Right atrium auricular region (tissue), 2 donors: ENCODE data around the gene EPOP. TPM values are rescaled to one million over a fixed set of nuclear protein-coding genes. Genes with fewer than 3 reads are reported as not detected.

Experiments used
- DNase-seq: peaks from one replicate; pipeline ENCODE4 v3.0.0-alpha.2; 2019; ENCODE audit warnings: low spot score
- H3K27ac ChIP-seq, 2 donors: fragments of 200-600 bp; sonication (generic); 1 replicate in 1 of 2; 2 replicates in 1 of 2; pipeline ENCODE4 v1.5.1; 2016 to 2019
- H3K27me3 ChIP-seq, 2 donors: fragments of 200-600 bp; sonication (generic); one replicate each; pipeline versions ENCODE4 v1.5.1 to v1.6.0; 2017 to 2019
- H3K36me3 ChIP-seq: fragments of 200-600 bp; sonication (generic); one replicate; pipeline ENCODE4 v1.5.1; 2016
- H3K4me1 ChIP-seq, 2 donors: fragments of 200-600 bp; sonication (generic); one replicate each; pipeline versions ENCODE4 v1.5.1 to v1.6.0; 2017 to 2019
- H3K4me3 ChIP-seq, 2 donors: fragments of 200-600 bp; sonication (generic); 1 replicate in 1 of 2; 2 replicates in 1 of 2; pipeline ENCODE4 v1.5.1; 2017 to 2019; ENCODE audit warnings: mild to moderate bottlenecking in 1 of 2, moderate library complexity in 1 of 2
- H3K9me3 ChIP-seq, 2 donors: fragments of 200-600 bp; sonication (generic); one replicate each; pipeline ENCODE4 v1.5.1; 2019
- total RNA-seq, 2 donors: library from RNA; depleted of rRNA; stranded (reverse); fragments of >200 nt; gene quantifications; one replicate each; pipeline ENCODE4 v1.1.0, GENCODE V29; 2016
- TF ChIP-seq, protein P1 (sequence below), 2 donors: fragments of 200-600 bp; sonication (generic); IDR thresholded peaks; one replicate each; pipeline ENCODE4 v1.5.1; 2019; ENCODE audit warnings: antibody characterized with exemption in 2 of 2

Gene EPOP
- total RNA-seq, 2 donors from 2014 or later = 0.70 to 3.1 TPM

GRCh38 chr17:38697061-38697820 lies 22.5 kb upstream of the EPOP start:
- H3K4me3 ChIP-seq = no peak overlapping the region
- H3K4me1 ChIP-seq = peaks cover 0 to 26% of the 10 kb centered on the region in 2 donors
- no peaks in the 10 kb centered on the region for H3K9me3 ChIP-seq
- DNase-seq = no peak
- H3K36me3 ChIP-seq = no peaks in the 10 kb centered on the region
- H3K27ac ChIP-seq = no peak overlapping the region
- TF ChIP-seq, protein P1, sequence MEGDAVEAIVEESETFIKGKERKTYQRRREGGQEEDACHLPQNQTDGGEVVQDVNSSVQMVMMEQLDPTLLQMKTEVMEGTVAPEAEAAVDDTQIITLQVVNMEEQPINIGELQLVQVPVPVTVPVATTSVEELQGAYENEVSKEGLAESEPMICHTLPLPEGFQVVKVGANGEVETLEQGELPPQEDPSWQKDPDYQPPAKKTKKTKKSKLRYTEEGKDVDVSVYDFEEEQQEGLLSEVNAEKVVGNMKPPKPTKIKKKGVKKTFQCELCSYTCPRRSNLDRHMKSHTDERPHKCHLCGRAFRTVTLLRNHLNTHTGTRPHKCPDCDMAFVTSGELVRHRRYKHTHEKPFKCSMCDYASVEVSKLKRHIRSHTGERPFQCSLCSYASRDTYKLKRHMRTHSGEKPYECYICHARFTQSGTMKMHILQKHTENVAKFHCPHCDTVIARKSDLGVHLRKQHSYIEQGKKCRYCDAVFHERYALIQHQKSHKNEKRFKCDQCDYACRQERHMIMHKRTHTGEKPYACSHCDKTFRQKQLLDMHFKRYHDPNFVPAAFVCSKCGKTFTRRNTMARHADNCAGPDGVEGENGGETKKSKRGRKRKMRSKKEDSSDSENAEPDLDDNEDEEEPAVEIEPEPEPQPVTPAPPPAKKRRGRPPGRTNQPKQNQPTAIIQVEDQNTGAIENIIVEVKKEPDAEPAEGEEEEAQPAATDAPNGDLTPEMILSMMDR (IDR thresholded peaks at IDR 0.05) = no peak
- no peaks in the 10 kb centered on the region for H3K27me3 ChIP-seq

DNA sequence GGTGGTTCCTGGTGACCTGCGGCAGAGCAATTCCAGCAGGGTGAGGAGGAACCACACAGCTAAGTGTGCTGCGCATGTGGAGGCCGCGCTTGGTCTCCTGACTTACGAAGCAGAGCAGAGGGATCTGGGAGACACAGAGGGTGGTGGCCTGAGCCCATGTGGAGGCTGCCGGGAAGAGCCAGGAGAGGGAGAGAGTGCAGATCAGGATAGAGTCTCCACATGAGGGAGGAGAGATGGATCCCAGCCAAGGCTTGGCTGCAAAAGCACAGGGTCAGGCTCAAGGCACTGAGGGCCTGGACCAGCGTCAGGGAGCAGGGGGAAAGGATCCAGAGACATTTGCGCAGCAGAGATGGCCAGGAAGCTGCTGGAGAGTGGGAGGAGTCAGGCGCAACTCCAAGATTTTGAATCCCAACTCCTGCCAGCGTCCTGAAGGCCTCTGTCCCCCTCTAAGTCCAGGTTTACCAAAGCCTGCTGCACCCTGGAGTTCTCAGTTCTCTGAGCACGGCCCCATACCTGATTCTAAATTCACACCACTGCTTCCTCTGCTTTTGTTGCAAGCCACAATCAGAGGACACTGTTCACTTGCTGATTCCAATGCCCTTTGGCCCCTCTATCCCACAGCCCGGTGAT lies 19.1 kb upstream of the EPOP start:
- no peaks in the 10 kb centered on the region for H3K27me3 ChIP-seq
- no peaks in the 10 kb centered on the region for H3K9me3 ChIP-seq
- H3K4me3 ChIP-seq = no peak overlapping the region
- H3K36me3 ChIP-seq = no peaks in the 10 kb centered on the region
- peak overlapping the region; percentile 76 to 78 for H3K27ac ChIP-seq
- TF ChIP-seq, protein P1 (IDR thresholded peaks at IDR 0.05) = no peak
- peaks cover 0 to 15% of the 10 kb centered on the region in 2 donors for H3K4me1 ChIP-seq
- peak; percentile 90 for DNase-seq

DNA sequence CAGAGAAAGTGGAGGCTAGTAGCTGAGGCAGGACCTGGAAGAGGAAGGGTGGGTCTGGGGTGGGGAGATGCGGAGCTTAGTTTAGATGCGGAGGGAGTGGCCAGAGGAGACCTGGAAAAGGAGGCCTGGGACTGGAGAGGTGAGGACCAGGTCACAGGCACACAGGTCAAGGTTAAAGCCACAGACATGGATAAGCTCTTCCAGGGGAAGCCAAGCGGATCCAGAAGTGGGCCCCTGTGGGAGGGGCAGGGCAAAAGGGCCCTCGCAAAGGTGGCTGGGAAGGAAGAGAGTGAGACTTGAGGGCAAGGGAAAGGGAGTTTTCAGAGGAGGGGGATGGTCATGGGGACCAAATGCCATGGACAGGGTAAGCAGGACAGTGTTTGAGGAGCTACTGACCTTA lies 16.4 kb upstream of the EPOP start:
- H3K9me3 ChIP-seq = no peaks in the 10 kb centered on the region
- H3K27ac ChIP-seq = no peak overlapping the region
- no peaks in the 10 kb centered on the region for H3K36me3 ChIP-seq
- TF ChIP-seq, protein P1 (IDR thresholded peaks at IDR 0.05) = no peak
- H3K27me3 ChIP-seq = no peaks in the 10 kb centered on the region
- peaks cover 0 to 15% of the 10 kb centered on the region in 2 donors for H3K4me1 ChIP-seq
- no peak for DNase-seq
- no peak overlapping the region for H3K4me3 ChIP-seq

DNA sequence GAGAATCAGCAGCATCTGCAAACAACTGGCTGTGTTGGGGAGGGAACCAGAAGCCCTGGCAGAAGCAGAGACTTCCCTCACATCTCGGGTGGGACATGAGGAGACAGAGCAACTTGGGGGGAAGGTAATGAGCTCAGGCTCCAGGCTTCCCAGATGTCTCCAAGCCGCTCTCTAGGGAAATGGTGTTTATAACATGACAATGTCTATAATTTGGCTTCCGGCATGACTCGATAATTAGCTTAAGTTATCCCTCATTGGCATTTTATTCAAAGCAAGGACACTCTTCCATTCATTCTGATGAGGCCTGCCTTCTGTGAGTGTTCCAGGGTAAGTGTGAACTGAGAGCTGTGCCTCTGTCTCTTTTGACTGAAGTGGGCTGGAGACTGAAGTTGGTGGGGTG lies 15.6 kb upstream of the EPOP start:
- Histone ChIP-seq H3K4me1 (peaks cover 0 to 15% of the 10 kb centered on the region in 2 donors), H3K27me3 (no peaks in the 10 kb centered on the region), H3K36me3 (no peaks in the 10 kb centered on the region), H3K4me3 (no peak overlapping the region), H3K9me3 (no peaks in the 10 kb centered on the region), H3K27ac (no peak overlapping the region)
- no peak for DNase-seq
- TF ChIP-seq, protein P1 (IDR thresholded peaks at IDR 0.05) = no peak

DNA sequence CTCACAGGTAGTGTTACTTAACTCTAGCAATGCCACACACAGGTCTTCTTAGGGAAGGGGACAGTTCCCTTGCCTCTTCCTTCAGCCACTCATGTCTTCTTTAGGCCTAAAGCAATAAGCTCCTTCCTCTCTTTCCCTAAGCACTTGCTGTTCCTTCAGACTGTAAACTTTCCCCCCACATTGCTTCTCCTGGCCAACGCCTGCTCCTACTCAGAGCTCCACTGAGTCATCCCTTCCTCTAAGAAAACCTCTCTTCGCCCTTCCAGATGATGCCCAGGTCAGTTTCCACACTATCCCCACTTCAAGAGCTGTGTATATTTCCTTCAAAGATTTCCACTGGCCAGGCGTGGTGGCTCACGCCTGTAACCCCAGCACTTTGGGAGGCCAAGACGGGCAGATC lies 12.5 kb upstream of the EPOP start:
- Histone ChIP-seq H3K36me3 (no peaks in the 10 kb centered on the region), H3K4me3 (no peak overlapping the region), H3K4me1 (no peaks in the 10 kb centered on the region), H3K27ac (no peak overlapping the region), H3K27me3 (no peaks in the 10 kb centered on the region), H3K9me3 (no peaks in the 10 kb centered on the region)
- DNase-seq = no peak
- TF ChIP-seq, protein P1 (IDR thresholded peaks at IDR 0.05) = no peak
